Erythroblast (primary cell): ENCODE measurements around the gene CRB2.

Experiments used
- DNase-seq, 2 experiments: peaks; one replicate each; lab custom pipeline; 2025; lab: John Stamatoyannopoulos, UW
- GATA1 ChIP-seq: IDR thresholded peaks from 2 replicates; pipeline ENCODE4 v1.6.1; 2011; ENCODE audit warnings: low read depth, mild to moderate bottlenecking, control low read depth, low read length, moderate library complexity
- POLR2A ChIP-seq: IDR thresholded peaks from 2 replicates; pipeline ENCODE4 v1.6.1; 2011; ENCODE audit warnings: mild to moderate bottlenecking, low read length

The CRB2 gene

DNA sequence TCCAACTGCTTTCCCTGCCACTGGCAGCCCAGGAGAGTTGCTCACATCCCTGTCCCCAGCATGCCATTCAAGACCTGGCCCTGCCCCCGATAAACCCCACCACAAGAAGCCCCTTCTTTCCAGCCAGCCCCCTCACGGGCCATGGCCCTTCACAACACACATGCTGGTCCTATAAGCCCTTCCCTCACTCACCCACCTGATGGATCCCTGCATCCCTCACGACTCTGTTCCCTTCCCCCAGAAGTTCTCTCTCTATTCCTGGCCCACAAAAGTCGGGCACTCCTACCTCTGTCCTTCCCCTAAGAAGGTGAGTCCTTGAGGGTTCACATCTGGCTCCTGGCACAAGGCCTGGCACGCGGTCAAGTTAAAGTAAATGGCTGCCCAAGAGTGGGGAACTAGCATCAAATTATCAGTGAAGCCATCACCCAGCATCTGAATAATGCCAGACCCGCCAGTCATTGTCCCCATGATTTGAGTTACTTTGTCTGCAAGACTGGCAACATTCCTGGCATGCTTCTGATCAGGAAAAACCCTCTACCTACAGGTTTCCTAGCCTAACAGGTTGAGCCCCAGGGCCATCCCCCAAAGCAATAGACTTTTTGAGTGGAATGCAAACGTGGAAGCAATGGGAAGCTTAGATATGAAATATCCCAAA, 65.9 kb downstream of the CRB2 start:
- no peak for DNase-seq
- TF ChIP-seq GATA1 = no peak
- no peak for TF ChIP-seq POLR2A

DNA sequence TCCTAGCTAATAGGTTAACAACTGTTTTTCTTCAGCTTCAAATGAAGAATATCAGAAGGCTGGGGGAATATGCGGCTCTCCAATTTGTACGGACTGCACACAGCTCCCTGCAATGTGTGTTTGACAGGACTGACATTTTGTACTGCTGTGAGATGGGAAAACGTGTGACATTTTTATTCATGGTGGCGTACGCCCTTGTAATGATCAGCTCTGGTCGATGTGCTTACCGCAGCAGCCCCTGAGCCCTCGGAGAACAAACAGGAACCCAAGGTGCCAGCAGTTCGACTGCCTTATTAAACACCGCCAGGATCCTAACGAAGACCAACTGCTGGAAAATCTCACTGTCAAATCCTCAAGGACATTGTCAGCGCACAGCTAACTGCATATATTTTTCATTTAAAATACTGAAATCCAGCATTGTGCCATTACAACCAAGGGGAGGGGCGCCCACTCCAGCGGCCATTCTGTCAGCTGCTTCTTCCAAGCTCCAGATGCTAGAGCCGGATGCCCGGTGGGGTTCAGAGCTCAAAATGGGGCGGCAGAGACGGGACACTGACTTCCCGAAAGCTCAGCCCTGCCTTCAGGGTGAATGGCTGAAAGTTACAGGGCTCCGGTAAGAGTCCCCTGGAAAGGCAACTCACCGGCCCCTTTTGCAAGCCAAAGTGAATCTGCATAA, 66.8 kb downstream of the CRB2 start:
- TF ChIP-seq POLR2A = no peak
- TF ChIP-seq GATA1 = no peak
- DNase-seq = no peak

DNA sequence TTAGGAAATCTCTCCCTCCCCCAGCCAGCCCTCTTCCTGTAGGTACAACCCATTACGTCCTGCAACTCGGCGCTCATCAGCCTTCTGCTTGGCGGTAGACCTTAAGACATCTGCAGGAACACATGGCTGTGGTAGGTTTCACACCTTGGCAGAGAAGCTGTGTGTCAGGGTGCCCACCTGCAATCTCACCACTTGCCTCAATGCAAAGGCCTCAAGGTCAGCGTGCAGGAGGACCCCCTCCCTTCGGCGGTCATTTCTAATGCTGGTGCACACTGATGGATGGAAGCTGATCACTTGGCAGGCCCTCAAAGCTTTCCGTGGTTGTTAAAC, 67.3 kb downstream of the CRB2 start:
- DNase-seq = no peak
- TF ChIP-seq POLR2A (no peak), GATA1 (no peak)

DNA sequence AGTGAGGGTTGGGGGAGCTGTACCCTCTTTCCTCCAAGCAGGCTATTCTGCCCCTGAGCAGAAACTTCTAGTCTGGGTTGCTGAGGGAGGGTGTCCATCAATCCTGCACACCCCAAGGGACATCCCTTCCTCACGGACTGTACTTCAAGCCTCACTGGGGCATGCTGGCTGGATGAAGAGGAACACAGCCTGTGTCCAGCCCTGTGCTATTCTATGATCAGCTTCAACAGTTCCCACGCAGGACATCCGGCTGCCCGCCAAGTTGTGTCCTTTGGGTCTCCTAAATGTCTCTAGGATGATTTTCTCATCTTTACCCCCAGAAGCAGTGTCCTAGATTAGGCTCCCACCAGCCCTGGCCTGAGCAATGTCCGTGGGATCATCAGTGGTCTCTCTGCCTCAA, 68.1 kb downstream of the CRB2 start:
- TF ChIP-seq GATA1 (no peak), POLR2A (no peak)
- no peak for DNase-seq

DNA sequence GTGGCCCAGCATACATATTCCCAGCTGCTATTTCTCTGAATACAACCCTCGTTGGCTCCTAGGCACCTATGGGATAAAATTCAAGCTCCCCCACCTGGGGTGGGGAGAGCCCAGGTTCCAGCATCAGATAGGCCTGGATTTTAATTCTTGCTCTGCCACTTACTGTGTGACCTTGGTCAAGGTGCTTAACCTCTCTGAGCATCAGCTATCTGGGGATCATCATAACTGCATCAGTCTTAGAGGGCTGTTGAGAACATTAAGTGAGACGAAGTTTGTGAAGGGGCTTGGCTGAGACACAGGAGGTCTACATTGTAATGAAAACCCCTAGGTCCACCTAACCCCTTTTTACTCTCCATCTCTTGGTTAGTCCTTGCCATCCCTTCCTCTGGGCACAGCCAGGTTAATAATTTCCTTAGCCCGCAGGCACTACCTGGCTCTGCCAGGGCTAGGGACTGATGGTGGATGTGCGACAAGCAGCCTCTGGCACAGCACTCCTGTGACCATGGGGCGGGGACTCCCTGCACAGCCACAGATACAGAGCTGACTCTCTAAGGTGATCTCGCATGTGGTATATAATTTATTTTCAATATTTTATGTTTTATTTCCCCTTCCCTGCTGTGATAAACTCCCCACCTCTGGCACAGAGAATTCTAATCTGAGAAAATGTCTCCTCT, 68.7 kb downstream of the CRB2 start:
- no peak for TF ChIP-seq POLR2A
- TF ChIP-seq GATA1 = no peak
- DNase-seq = no peak

DNA sequence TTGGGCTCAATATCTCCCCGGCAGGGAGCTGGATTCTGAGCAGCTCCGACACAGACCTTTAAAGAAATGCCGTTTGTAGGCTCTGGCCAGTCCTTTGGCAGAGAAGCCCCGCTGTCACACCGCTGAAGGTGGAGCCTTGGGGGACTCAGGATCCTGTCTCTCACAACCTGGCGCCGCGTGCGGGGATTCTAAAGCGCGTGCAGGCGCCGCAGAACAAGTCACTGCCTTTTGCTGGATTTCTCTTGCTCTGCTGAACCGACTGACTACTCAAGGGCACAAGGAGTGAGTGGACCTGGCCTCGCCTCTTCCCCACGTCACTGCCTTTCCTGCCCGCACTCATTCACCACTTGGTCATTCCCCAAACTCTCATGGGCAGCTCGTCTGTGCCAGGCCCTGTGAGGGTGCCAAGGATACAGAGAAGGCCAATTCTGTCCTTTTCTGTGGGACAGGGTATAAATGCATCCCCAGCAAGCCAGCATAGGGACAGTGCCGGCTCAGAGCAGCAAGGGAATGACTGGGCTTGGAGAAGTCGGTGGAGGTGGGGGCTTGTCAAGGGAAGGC, 69.3 kb downstream of the CRB2 start:
- no peak for DNase-seq
- TF ChIP-seq POLR2A (no peak), GATA1 (no peak)

DNA sequence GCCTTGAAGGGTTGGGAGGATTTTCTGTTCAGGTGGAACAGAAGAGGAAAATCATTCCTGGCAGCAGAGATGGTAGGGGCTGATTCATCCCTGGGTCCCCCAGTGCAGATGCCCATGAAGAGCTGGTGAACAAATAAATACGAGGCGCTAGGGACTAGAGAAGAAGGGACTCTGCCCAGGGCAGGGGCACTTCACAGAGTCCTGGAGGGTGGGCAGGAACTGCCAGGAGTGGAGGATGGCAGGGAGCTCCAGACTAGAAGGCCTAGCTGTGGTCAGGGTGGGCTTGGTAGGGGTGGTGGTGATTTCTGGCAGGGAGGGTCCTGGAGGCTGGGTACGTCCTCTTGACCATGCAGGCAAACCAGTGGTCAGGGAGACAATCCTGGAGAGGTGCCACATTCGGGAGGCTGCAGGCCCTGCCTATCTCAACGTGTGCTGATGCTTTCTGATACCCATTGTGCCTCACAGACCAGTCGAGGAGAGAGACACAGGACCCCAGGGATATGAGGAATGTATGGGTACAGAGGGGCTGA, 69.9 kb downstream of the CRB2 start:
- no peak for TF ChIP-seq POLR2A
- no peak for TF ChIP-seq GATA1
- no peak for DNase-seq

DNA sequence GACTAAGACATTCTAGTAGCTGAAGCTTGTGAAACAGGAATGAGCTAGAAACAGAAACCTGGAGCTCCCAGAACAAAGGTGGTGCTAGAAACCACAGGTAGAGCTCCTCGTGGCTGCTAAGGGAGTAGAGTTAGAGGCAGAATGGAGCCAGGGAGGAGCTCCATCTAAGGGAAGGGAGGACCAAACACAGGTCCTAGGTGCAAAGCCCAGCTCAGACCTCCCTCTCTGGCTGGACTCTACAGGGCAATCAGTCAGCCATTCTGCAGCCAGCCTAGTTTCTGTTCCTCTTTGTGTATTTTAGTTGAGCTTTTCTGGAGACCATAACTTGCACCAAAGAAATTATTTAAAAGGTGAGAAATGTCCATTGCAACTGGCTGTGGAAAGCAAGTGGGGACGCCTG, 70.4 kb downstream of the CRB2 start:
- DNase-seq = no peak
- TF ChIP-seq GATA1 (no peak), POLR2A (no peak)
